Measurements from ENCODE around the gene PLEKHA7. TPM values are rescaled to one million over a fixed set of nuclear protein-coding genes. Genes with fewer than 3 reads are reported as not detected.

Gene PLEKHA7
- total and polyA plus RNA-seq, 5 donors from 2014 or later, result 0.48 to 1.8 (median 0.73) TPM

DNA sequence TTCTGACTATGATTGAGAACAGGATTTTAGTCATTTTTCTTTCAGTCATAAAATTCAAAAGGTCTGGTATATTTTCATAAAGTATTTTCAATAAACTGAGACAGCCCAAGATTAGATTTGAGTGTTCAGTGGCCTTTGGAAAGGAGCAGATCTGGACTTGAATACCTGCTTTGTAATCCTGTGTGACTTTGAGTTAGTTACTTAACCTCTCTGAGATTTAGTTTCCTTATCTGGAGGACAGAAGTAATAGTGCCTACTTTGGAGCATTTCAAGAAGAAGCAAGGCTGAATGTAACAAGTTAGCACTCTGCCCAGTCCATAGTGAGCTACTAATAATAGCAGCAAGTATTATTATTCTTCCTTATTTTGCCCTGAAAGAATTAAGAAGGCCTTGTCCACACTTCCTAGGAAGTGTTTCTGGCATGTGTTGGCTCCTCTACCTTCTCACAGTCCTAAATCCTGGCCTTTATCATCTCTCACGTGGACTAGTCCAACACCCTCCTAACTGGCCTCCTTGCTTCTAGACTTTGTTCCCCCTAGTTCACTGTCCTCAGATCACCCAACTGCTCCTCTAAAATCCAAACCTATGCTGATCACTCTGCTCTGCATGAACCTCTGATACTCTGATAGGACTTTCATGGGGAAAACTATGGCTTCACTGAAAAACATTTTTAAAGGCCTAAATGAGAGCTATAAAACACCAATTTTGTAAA is 115.8 kb downstream of the PLEKHA7 start:
- Mint-ChIP-seq H3K4me1 (peaks cover 8 to 22% (median 17%) of the 10 kb centered on the region in 4 donors), H3K36me3 (no peaks in the 10 kb centered on the region), H3K27ac (no peak overlapping the region), H3K9me3 (peaks cover 0 to 3% (median 0%) of the 10 kb centered on the region in 7 donors), H3K27me3 (no peaks in the 10 kb centered on the region), H3K4me3 (no peak overlapping the region)
- Histone ChIP-seq H3K36me3 (ENCODE audit: control insufficient read depth, insufficient read depth, low read length) (no peaks in the 10 kb centered on the region), H3K9me3 (ENCODE audit: control insufficient read depth in 2 of 2, low read length in 2 of 2) (no peaks in the 10 kb centered on the region), H3K4me3 (ENCODE audit: low read depth, low read length) (no peak overlapping the region), H3K27ac (ENCODE audit: insufficient read depth, low read length, poor library complexity, severe bottlenecking) (no peak overlapping the region), H3K4me1 (ENCODE audit: control insufficient read depth, insufficient read depth, low read length, poor library complexity, severe bottlenecking) (peaks cover 8% of the 10 kb centered on the region), H3K27me3 (ENCODE audit: control insufficient read depth, insufficient read depth, low read length) (no peaks in the 10 kb centered on the region)
- DNase-seq (no peak), ATAC-seq (ENCODE audit: low read depth in 2 of 2) (no peak)

GRCh38 chr11:16897470-16898061 is 116.6 kb downstream of the PLEKHA7 start:
- no peaks in the 10 kb centered on the region for H3K9me3 ChIP-seq (ENCODE audit: control insufficient read depth in 2 of 2, low read length in 2 of 2)
- no peaks in the 10 kb centered on the region for H3K36me3 ChIP-seq (ENCODE audit: control insufficient read depth, insufficient read depth, low read length)
- no peak overlapping the region for H3K4me3 Mint-ChIP-seq
- no peak overlapping the region for H3K27ac ChIP-seq (ENCODE audit: insufficient read depth, low read length, poor library complexity, severe bottlenecking)
- peaks cover 1% of the 10 kb centered on the region for H3K4me1 ChIP-seq (ENCODE audit: control insufficient read depth, insufficient read depth, low read length, poor library complexity, severe bottlenecking)
- H3K9me3 Mint-ChIP-seq, result peaks cover 0 to 3% (median 0%) of the 10 kb centered on the region in 7 donors
- no peak for DNase-seq
- no peaks in the 10 kb centered on the region for H3K36me3 Mint-ChIP-seq
- ATAC-seq (ENCODE audit: low read depth in 2 of 2), result no peak
- H3K27ac Mint-ChIP-seq, result no peak overlapping the region
- no peaks in the 10 kb centered on the region for H3K27me3 Mint-ChIP-seq
- no peak overlapping the region for H3K4me3 ChIP-seq (ENCODE audit: low read depth, low read length)
- peaks cover 3 to 14% (median 10%) of the 10 kb centered on the region in 4 donors for H3K4me1 Mint-ChIP-seq
- no peaks in the 10 kb centered on the region for H3K27me3 ChIP-seq (ENCODE audit: control insufficient read depth, insufficient read depth, low read length)

GRCh38 chr11:16896729-16897469 is 117.3 kb downstream of the PLEKHA7 start:
- Mint-ChIP-seq H3K36me3 (peaks cover 3% of the 10 kb centered on the region), H3K4me3 (no peak overlapping the region), H3K27me3 (no peaks in the 10 kb centered on the region), H3K27ac (no peak overlapping the region), H3K4me1 (peaks cover 0 to 7% (median 4%) of the 10 kb centered on the region in 4 donors), H3K9me3 (peaks cover 0 to 2% (median 0%) of the 10 kb centered on the region in 7 donors)
- no peak overlapping the region for H3K27ac ChIP-seq (ENCODE audit: insufficient read depth, low read length, poor library complexity, severe bottlenecking)
- ATAC-seq (ENCODE audit: low read depth in 2 of 2) (no peak), DNase-seq (no peak)
- no peaks in the 10 kb centered on the region for H3K9me3 ChIP-seq (ENCODE audit: control insufficient read depth in 2 of 2, low read length in 2 of 2)
- H3K36me3 ChIP-seq (ENCODE audit: control insufficient read depth, insufficient read depth, low read length), result no peaks in the 10 kb centered on the region
- no peaks in the 10 kb centered on the region for H3K4me1 ChIP-seq (ENCODE audit: control insufficient read depth, insufficient read depth, low read length, poor library complexity, severe bottlenecking)
- no peaks in the 10 kb centered on the region for H3K27me3 ChIP-seq (ENCODE audit: control insufficient read depth, insufficient read depth, low read length)
- H3K4me3 ChIP-seq (ENCODE audit: low read depth, low read length), result no peak overlapping the region

- H3K4me3 ChIP-seq (ENCODE audit: low read depth, low read length), result no peak overlapping the region
- no peaks in the 10 kb centered on the region for H3K4me1 ChIP-seq (ENCODE audit: control insufficient read depth, insufficient read depth, low read length, poor library complexity, severe bottlenecking)
- H3K27ac ChIP-seq (ENCODE audit: insufficient read depth, low read length, poor library complexity, severe bottlenecking), result no peak overlapping the region
- Mint-ChIP-seq H3K36me3 (peaks cover 3% of the 10 kb centered on the region), H3K27me3 (peaks cover under 1% of the 10 kb centered on the region), H3K4me3 (no peak overlapping the region), H3K27ac (no peak overlapping the region), H3K4me1 (peaks cover 0 to 4% (median 2%) of the 10 kb centered on the region in 4 donors), H3K9me3 (peaks cover 0 to 2% (median 1%) of the 10 kb centered on the region in 7 donors)
- H3K27me3 ChIP-seq (ENCODE audit: control insufficient read depth, insufficient read depth, low read length), result no peaks in the 10 kb centered on the region
- ATAC-seq (ENCODE audit: low read depth in 2 of 2) (no peak), DNase-seq (no peak)
- H3K36me3 ChIP-seq (ENCODE audit: control insufficient read depth, insufficient read depth, low read length), result no peaks in the 10 kb centered on the region
- peaks cover 0 to 2% of the 10 kb centered on the region in 2 experiments for H3K9me3 ChIP-seq (ENCODE audit: control insufficient read depth in 2 of 2, low read length in 2 of 2)
Measured at GRCh38 chr11:16895306-16895705, 118.9 kb downstream of the PLEKHA7 start.

GRCh38 chr11:16893456-16894066 is 120.7 kb downstream of the PLEKHA7 start:
- H3K36me3 ChIP-seq (ENCODE audit: control insufficient read depth, insufficient read depth, low read length), result no peaks in the 10 kb centered on the region
- H3K4me3 Mint-ChIP-seq, result no peak overlapping the region
- no peak overlapping the region for H3K27ac Mint-ChIP-seq
- peaks cover 4% of the 10 kb centered on the region for H3K27me3 Mint-ChIP-seq
- peaks cover 0 to 15% (median 1%) of the 10 kb centered on the region in 7 donors for H3K9me3 Mint-ChIP-seq
- ATAC-seq (ENCODE audit: low read depth in 2 of 2) (no peak), DNase-seq (no peak)
- H3K4me1 ChIP-seq (ENCODE audit: control insufficient read depth, insufficient read depth, low read length, poor library complexity, severe bottlenecking), result no peaks in the 10 kb centered on the region
- peaks cover 3% of the 10 kb centered on the region for H3K36me3 Mint-ChIP-seq
- peaks cover 0 to 4% (median 2%) of the 10 kb centered on the region in 4 donors for H3K4me1 Mint-ChIP-seq
- H3K4me3 ChIP-seq (ENCODE audit: low read depth, low read length), result no peak overlapping the region
- H3K9me3 ChIP-seq (ENCODE audit: control insufficient read depth in 2 of 2, low read length in 2 of 2), result peaks cover 0 to 2% of the 10 kb centered on the region in 2 experiments
- H3K27me3 ChIP-seq (ENCODE audit: control insufficient read depth, insufficient read depth, low read length), result no peaks in the 10 kb centered on the region
- no peak overlapping the region for H3K27ac ChIP-seq (ENCODE audit: insufficient read depth, low read length, poor library complexity, severe bottlenecking)

DNA sequence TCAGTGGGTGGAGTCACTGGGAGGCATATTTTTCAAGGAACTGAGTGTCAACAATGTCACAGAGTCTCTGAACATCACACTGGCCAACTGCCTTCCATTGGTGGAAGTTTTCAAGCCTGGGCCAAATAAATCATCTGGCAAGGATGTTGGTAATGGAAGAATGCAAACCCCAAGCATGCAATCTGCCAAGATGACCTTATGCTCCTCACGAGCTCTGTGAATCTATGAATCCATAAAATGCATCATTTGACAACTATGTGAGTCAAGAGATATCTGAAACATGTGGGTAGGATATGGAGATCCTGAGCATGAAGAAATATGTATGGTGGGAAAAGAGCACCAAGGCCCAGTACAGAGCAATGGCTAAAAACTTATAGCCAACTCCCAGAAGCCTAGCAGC is 122.2 kb downstream of the PLEKHA7 start:
- no peak for DNase-seq
- H3K9me3 ChIP-seq (ENCODE audit: control insufficient read depth in 2 of 2, low read length in 2 of 2), result peaks cover 0 to 2% of the 10 kb centered on the region in 2 experiments
- no peaks in the 10 kb centered on the region for H3K4me1 ChIP-seq (ENCODE audit: control insufficient read depth, insufficient read depth, low read length, poor library complexity, severe bottlenecking)
- no peak overlapping the region for H3K4me3 ChIP-seq (ENCODE audit: low read depth, low read length)
- no peak overlapping the region for H3K27ac ChIP-seq (ENCODE audit: insufficient read depth, low read length, poor library complexity, severe bottlenecking)
- peaks cover 4% of the 10 kb centered on the region for H3K27me3 Mint-ChIP-seq
- H3K4me3 Mint-ChIP-seq, result no peak overlapping the region
- peaks cover 0 to 17% (median 1%) of the 10 kb centered on the region in 7 donors for H3K9me3 Mint-ChIP-seq
- no peaks in the 10 kb centered on the region for H3K4me1 Mint-ChIP-seq
- H3K36me3 ChIP-seq (ENCODE audit: control insufficient read depth, insufficient read depth, low read length), result no peaks in the 10 kb centered on the region
- peaks cover 3% of the 10 kb centered on the region for H3K36me3 Mint-ChIP-seq
- H3K27ac Mint-ChIP-seq, result peak overlapping the region in 1 of 3 donors; percentile 4
- ATAC-seq (ENCODE audit: low read depth in 2 of 2), result no peak
- no peaks in the 10 kb centered on the region for H3K27me3 ChIP-seq (ENCODE audit: control insufficient read depth, insufficient read depth, low read length)

DNA sequence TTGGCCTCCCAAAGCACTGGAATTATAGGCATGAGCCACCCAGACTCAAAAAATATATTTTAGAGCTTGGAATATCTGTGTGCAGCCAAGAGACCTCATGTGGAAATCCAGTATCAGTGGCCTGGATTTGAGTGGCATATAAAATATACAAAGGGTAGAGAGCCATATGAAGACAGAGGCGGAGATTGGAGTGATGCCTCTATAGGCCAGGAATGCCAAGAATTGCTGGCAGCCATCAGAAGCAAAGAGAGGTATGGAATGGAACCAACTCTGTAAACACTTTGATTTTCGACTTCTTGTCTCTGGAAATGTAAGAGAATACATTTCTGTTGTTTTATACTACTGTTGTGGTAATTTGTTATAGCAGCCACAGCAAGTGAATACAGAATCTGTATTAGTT is 123.0 kb downstream of the PLEKHA7 start:
- no peak overlapping the region for H3K4me3 Mint-ChIP-seq
- peaks cover 3% of the 10 kb centered on the region for H3K36me3 Mint-ChIP-seq
- Histone ChIP-seq H3K36me3 (ENCODE audit: control insufficient read depth, insufficient read depth, low read length) (no peaks in the 10 kb centered on the region), H3K27me3 (ENCODE audit: control insufficient read depth, insufficient read depth, low read length) (no peaks in the 10 kb centered on the region), H3K9me3 (ENCODE audit: control insufficient read depth in 2 of 2, low read length in 2 of 2) (peaks cover 0 to 2% of the 10 kb centered on the region in 2 experiments), H3K4me1 (ENCODE audit: control insufficient read depth, insufficient read depth, low read length, poor library complexity, severe bottlenecking) (no peaks in the 10 kb centered on the region), H3K4me3 (ENCODE audit: low read depth, low read length) (no peak overlapping the region), H3K27ac (ENCODE audit: insufficient read depth, low read length, poor library complexity, severe bottlenecking) (no peak overlapping the region)
- ATAC-seq (ENCODE audit: low read depth in 2 of 2), result no peak
- H3K4me1 Mint-ChIP-seq, result no peaks in the 10 kb centered on the region
- peaks cover 4% of the 10 kb centered on the region for H3K27me3 Mint-ChIP-seq
- no peak for DNase-seq
- no peak overlapping the region for H3K27ac Mint-ChIP-seq
- H3K9me3 Mint-ChIP-seq, result peaks cover 0 to 17% (median 1%) of the 10 kb centered on the region in 7 donors
